ENCODE measurements around the gene EYA2. TPM values are rescaled to one million over a fixed set of nuclear protein-coding genes. Genes with fewer than 3 reads are reported as not detected.

Gene EYA2
- total RNA-seq, 1 experiment from 2014 or later: 0.74 TPM

DNA sequence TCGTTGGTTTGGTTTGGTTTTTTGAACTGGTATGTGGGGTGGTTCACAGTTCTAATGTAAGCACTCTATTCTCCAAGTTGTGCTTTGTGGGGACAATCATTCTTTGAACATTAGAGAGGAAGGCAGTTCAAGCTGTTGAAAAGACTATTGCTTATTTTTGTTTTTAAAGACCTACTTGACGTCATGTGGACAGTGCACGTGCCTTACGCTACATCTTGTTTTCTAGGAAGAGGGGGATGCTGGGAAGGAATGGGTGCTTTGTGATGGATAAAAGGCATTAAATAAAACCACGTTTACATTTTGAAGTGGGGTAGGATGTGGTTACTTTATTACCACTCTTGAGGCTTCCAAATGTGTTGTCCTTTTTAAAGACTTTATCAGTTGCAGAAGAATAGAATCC lies 293.9 kb downstream of the EYA2 start:
- Histone ChIP-seq H3K23ac (ENCODE audit: insufficient read length, low read depth, low read length) (no peak overlapping the region), H3K4me2 (ENCODE audit: insufficient read depth, insufficient read length, low read length) (no peak overlapping the region), H4K8ac (replicated peaks; ENCODE audit: insufficient read length, low read depth, low read length) (no peak overlapping the region), H2BK20ac (ENCODE audit: low read depth, low read length, poor library complexity, severe bottlenecking) (no peak overlapping the region), H3K56ac (ENCODE audit: insufficient read length, low read depth, low read length) (no peak overlapping the region), H4K20me1 (ENCODE audit: control insufficient read depth, insufficient read depth, insufficient read length) (no peaks in the 10 kb centered on the region), H2BK5ac (ENCODE audit: insufficient read length, low read length) (no peak overlapping the region), H4K91ac (ENCODE audit: insufficient read length, low read depth, low read length) (no peak overlapping the region), H3K4me1 (ENCODE audit: insufficient read depth, low read length) (no peaks in the 10 kb centered on the region), H2AK5ac (ENCODE audit: insufficient read length, low read length) (no peak overlapping the region), H3K23me2 (ENCODE audit: insufficient read length, low read depth, low read length, poor library complexity, severe bottlenecking) (peaks cover 3% of the 10 kb centered on the region), H2BK12ac (ENCODE audit: insufficient read length, low read depth, low read length) (no peak overlapping the region), H2BK15ac (ENCODE audit: low read depth, low read length) (no peak overlapping the region), H3K27ac (ENCODE audit: insufficient read length, low read depth, low read length) (no peak overlapping the region), H3T11ph (ENCODE audit: low read length) (no peak overlapping the region), H3K4ac (ENCODE audit: low read depth, low read length) (no peak overlapping the region), H3K27me3 (ENCODE audit: insufficient read depth, low read length) (no peaks in the 10 kb centered on the region), H2AFZ (ENCODE audit: low read length) (no peak overlapping the region), H3K79me1 (ENCODE audit: insufficient read depth, low read depth, low read length, poor library complexity, severe bottlenecking) (no peaks in the 10 kb centered on the region), H3K9ac (ENCODE audit: extremely low read depth, insufficient read length, low read length) (no peak overlapping the region), H4K5ac (ENCODE audit: insufficient read length, low read depth, low read length) (no peak overlapping the region), H2BK120ac (ENCODE audit: low read depth, low read length, poor library complexity, severe bottlenecking) (no peak overlapping the region), H3K79me2 (ENCODE audit: insufficient read depth, low read length) (no peaks in the 10 kb centered on the region), H3K9me3 (ENCODE audit: control insufficient read depth, low read depth, low read length) (no peaks in the 10 kb centered on the region), H3K14ac (ENCODE audit: insufficient read depth, low read length) (no peak overlapping the region), H3K18ac (ENCODE audit: insufficient read length, low read depth, low read length) (no peak overlapping the region)
- H3K36me3 Mint-ChIP-seq (ENCODE audit: insufficient read depth in 1 of 3, low read depth in 3 of 3): no peaks in the 10 kb centered on the region
- H3K27me3 Mint-ChIP-seq (ENCODE audit: low read depth): peaks cover 5% of the 10 kb centered on the region; the same call in 1 of the 2 replicates
- no CpG with 5 or more reads among the region's 5 CpGs for WGBS (ENCODE audit: extremely low coverage, insufficient read length, low lambda C conversion rate)
- no peaks in the 10 kb centered on the region for H3K9me3 Mint-ChIP-seq
- H3K4me3 Mint-ChIP-seq: no peak overlapping the region
- H3K27ac Mint-ChIP-seq: no peak overlapping the region
- H3K4me1 Mint-ChIP-seq: peaks cover 2 to 14% of the 10 kb centered on the region in 2 experiments; a peak in 2 of 4 replicates
- no peak for DNase-seq
- TF ChIP-seq, protein P1, sequence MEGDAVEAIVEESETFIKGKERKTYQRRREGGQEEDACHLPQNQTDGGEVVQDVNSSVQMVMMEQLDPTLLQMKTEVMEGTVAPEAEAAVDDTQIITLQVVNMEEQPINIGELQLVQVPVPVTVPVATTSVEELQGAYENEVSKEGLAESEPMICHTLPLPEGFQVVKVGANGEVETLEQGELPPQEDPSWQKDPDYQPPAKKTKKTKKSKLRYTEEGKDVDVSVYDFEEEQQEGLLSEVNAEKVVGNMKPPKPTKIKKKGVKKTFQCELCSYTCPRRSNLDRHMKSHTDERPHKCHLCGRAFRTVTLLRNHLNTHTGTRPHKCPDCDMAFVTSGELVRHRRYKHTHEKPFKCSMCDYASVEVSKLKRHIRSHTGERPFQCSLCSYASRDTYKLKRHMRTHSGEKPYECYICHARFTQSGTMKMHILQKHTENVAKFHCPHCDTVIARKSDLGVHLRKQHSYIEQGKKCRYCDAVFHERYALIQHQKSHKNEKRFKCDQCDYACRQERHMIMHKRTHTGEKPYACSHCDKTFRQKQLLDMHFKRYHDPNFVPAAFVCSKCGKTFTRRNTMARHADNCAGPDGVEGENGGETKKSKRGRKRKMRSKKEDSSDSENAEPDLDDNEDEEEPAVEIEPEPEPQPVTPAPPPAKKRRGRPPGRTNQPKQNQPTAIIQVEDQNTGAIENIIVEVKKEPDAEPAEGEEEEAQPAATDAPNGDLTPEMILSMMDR (conservative IDR thresholded peaks at IDR 0.05): no peak
